Measurements from ENCODE around the gene PCOLCE2.

GRCh38 chr3:142779591-142779990, 109.3 kb downstream of the PCOLCE2 start:
- TF ChIP-seq TOX (CRISPR knock-in tag; IDR thresholded peaks at IDR 0.05; ENCODE audit: borderline replicate concordance): no peak
- TF ChIP-seq ZC3H10 (CRISPR knock-in tag; IDR thresholded peaks at IDR 0.05): no peak
- TF ChIP-seq GLIS3 (CRISPR knock-in tag; IDR thresholded peaks at IDR 0.05): no peak
- no peak for TF ChIP-seq ZNF70 (CRISPR knock-in tag; IDR thresholded peaks at IDR 0.05)
- TF ChIP-seq CSDC2 (CRISPR knock-in tag; IDR thresholded peaks at IDR 0.05): no peak
- no peak for TF ChIP-seq ZNF565 (CRISPR knock-in tag; conservative IDR thresholded peaks at IDR 0.05; ENCODE audit: low read depth)
- no peak for TF ChIP-seq ARNTL (CRISPR knock-in tag; IDR thresholded peaks at IDR 0.05; ENCODE audit: borderline replicate concordance, low read depth)
- TF ChIP-seq ESRRG (CRISPR knock-in tag; IDR thresholded peaks at IDR 0.05): no peak
- no peak for TF ChIP-seq ISL1 (CRISPR knock-in tag; IDR thresholded peaks at IDR 0.05)

Data from SK-N-SH treated with all-trans-retinoic acid at 6 μM for 48 hours (cell line).